GM19395 (cell line): Measurements from ENCODE around the gene ANO6.
A peak's percentile ranks its signal among the peaks of the same experiment; 100 is the strongest.

Experiments used
- ATAC-seq: cut with Tn5 transposase; IDR thresholded peaks from one replicate; pipeline ENCODE4 v1.9.1; 2021; ENCODE audit warnings: mild to moderate bottlenecking, moderate library complexity; ENCODE audit not compliant: unreplicated experiment

ANO6 gene

GRCh38 chr12:45212064-45212463 is 3.8 kb upstream of the ANO6 start:
- ATAC-seq: no peak

- no peak for ATAC-seq
Observed at GRCh38 chr12:45213107-45213506, 2.8 kb upstream of the ANO6 start.

GRCh38 chr12:45214071-45214470 is 1.8 kb upstream of the ANO6 start:
- no peak for ATAC-seq

- no peak for ATAC-seq
Observed at GRCh38 chr12:45214749-45215418, 1.0 kb upstream of the ANO6 start.

GRCh38 chr12:45216230-45216982 is 511 bp downstream of the ANO6 start:
- ATAC-seq: peak; percentile 43

GRCh38 chr12:45216983-45217485 is 1.1 kb downstream of the ANO6 start:
- ATAC-seq: no peak

- no peak for ATAC-seq
Observed at GRCh38 chr12:45217846-45218245, 2.0 kb downstream of the ANO6 start.

GRCh38 chr12:45219621-45220020 is 3.7 kb downstream of the ANO6 start:
- no peak for ATAC-seq

- ATAC-seq: no peak
Observed at GRCh38 chr12:45220363-45220931, 4.6 kb downstream of the ANO6 start.

- ATAC-seq: no peak
Observed at GRCh38 chr12:45220969-45221368, 5.1 kb downstream of the ANO6 start.

- no peak for ATAC-seq
Observed at GRCh38 chr12:45223868-45224267, 8.0 kb downstream of the ANO6 start.

GRCh38 chr12:45224311-45224710 is 8.4 kb downstream of the ANO6 start:
- no peak for ATAC-seq

- ATAC-seq: no peak
Observed at GRCh38 chr12:45226021-45226420, 10.1 kb downstream of the ANO6 start.

GRCh38 chr12:45227316-45228067 is 11.6 kb downstream of the ANO6 start:
- no peak for ATAC-seq

- no peak for ATAC-seq
Observed at GRCh38 chr12:45231515-45232145, 15.7 kb downstream of the ANO6 start.

- ATAC-seq: no peak
Observed at GRCh38 chr12:45232146-45232755, 16.4 kb downstream of the ANO6 start.

- ATAC-seq: no peak
Observed at GRCh38 chr12:45232756-45233372, 17.0 kb downstream of the ANO6 start.

- ATAC-seq: peak; percentile 57
Observed at GRCh38 chr12:45234139-45234865, 18.4 kb downstream of the ANO6 start.
